ENCODE results near the gene ARL6IP1. TPM values are rescaled to one million over a fixed set of nuclear protein-coding genes. Genes with fewer than 3 reads are reported as not detected.

ARL6IP1 gene
- total and polyA plus RNA-seq, 2 of the 4 experiments (the other 2 are of a cell fraction) = 78.1 to 190 TPM

DNA sequence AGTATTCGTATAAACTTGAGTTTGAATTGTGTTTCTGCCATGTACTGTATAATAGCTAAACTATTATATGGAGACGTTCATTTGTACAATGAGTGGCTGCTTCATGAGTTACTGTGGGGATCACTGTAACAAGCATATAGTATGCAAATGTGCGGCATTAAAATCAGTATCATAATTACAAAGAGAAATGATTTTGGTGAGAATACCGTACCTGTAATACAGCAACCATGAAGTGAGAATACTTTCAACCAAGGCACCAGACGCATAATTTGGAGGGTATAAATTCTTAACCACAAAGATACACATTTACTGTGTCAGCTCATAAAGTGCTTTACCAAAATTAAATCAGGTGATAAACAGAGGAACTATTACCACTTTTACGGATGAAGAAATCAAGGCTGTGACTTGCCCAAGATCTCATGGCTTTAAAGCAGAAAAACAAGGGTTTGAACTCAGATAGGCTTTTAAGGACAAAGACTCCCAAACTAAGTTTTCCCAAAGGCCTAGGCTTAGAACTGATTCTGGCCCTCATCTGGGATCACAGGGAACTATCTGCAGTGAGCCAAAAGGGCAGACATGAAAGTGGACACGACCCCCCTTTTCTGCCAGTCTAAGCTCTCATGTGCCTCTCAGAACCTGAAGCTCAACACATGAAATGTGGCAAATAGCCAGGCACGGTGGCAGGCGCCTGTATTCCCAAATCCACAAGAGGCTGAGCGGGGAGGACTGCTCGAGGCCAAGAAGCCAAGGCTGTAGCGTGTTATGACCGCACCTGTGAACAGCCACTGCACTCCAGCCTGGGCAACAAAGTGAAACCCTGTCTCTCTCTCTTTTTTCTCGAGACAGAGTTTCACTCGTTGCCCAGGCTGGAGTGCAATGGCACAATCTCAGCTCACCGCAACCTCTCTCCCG, 17.7 kb downstream of the ARL6IP1 start:
- Histone ChIP-seq H3K9me1 (ENCODE audit: insufficient read depth, low read length) (peaks cover 7% of the 10 kb centered on the region; the same call in 1 of the 2 replicates), H3K79me1 (ENCODE audit: low read depth in 1 of 2, low read length in 2 of 2) (peaks cover 17 to 49% of the 10 kb centered on the region in 2 experiments; a peak in 3 of 4 replicates), H4K91ac (ENCODE audit: insufficient read depth, low read depth, low read length) (no peak overlapping the region), H3K56ac (ENCODE audit: extremely low read depth, insufficient read depth, low read length) (no peak overlapping the region), H3K4me3 (ENCODE audit: insufficient read depth, low read depth, low read length) (no peak overlapping the region), H4K8ac (ENCODE audit: low read depth in 2 of 2, low read length in 2 of 2) (no peak overlapping the region), H2BK20ac (ENCODE audit: low read depth, low read length) (no peak overlapping the region), H2AFZ (replicated peaks; ENCODE audit: low read length, poor library complexity) (no peak overlapping the region), H3K4me1 (ENCODE audit: control insufficient read depth, insufficient read depth, low read length) (peaks cover 2% of the 10 kb centered on the region; the same call in 1 of the 2 replicates), H4K20me1 (ENCODE audit: insufficient read depth, low read length) (peaks cover 70% of the 10 kb centered on the region), H2BK5ac (ENCODE audit: low read depth, low read length, poor library complexity, severe bottlenecking) (no peak overlapping the region), H3K9ac (ENCODE audit: low read depth, low read length) (no peak overlapping the region), H3K36me3 (ENCODE audit: control insufficient read depth, insufficient read depth, low read length) (peaks cover 51% of the 10 kb centered on the region), H2BK15ac (ENCODE audit: low read depth, low read length) (no peak overlapping the region), H3K23ac (ENCODE audit: low read depth, low read length) (no peak overlapping the region), H3K4me2 (ENCODE audit: low read depth, low read length) (no peak overlapping the region), H3K27me3 (ENCODE audit: control insufficient read depth, insufficient read depth, low read length) (no peaks in the 10 kb centered on the region), H2AK5ac (ENCODE audit: low read depth, low read length) (no peak overlapping the region), H4K5ac (ENCODE audit: low read depth, low read length) (no peak overlapping the region), H3K27ac (ENCODE audit: insufficient read depth, low read length) (no peak overlapping the region), H3K18ac (ENCODE audit: low read depth, low read length) (no peak overlapping the region), H3K4ac (ENCODE audit: low read depth, low read length) (no peak overlapping the region), H2AK9ac (replicated peaks; ENCODE audit: low read depth, low read length, poor library complexity) (no peak overlapping the region), H3K9me3 (ENCODE audit: control insufficient read depth, insufficient read depth, low read length) (no peaks in the 10 kb centered on the region), H3K14ac (replicated peaks; ENCODE audit: low read depth, low read length) (no peak overlapping the region), H2BK120ac (ENCODE audit: low read depth, low read length) (no peak overlapping the region)
- in situ Hi-C loops (cut with MboI; ENCODE audit: low sequenced_read_pairs) (no loop called here), intact Hi-C loops (cut with micrococcal nuclease) (no loop called here), dilution Hi-C loops (cut with HindIII; ENCODE audit: low sequenced_read_pairs, unreplicated experiment) (no loop called here)
- DNase-seq (no peak), ATAC-seq (ENCODE audit: low read depth) (no peak)
- CTCF ChIA-PET = no interaction called here
- WGBS, 2 experiments (ENCODE audit: extremely low coverage in 2 of 2, insufficient read length in 1 of 2) = 93% methylated on average over 9 of the region's 17 CpGs; no CpG with 5 or more reads in 1 of the 2 experiments
- POLR2A ChIA-PET (ENCODE audit: unreplicated experiment) = no interaction called here
- no TSS peak for BruUV-seq (replicated peaks)
- TF ChIP-seq BHLHE40 (IDR thresholded peaks at IDR 0.05; ENCODE audit: low read depth, low read length) = no peak
- no peak for TF ChIP-seq NFE2L2 (IDR thresholded peaks at IDR 0.05; ENCODE audit: low read depth, low read length)
- TF ChIP-seq, protein P1, sequence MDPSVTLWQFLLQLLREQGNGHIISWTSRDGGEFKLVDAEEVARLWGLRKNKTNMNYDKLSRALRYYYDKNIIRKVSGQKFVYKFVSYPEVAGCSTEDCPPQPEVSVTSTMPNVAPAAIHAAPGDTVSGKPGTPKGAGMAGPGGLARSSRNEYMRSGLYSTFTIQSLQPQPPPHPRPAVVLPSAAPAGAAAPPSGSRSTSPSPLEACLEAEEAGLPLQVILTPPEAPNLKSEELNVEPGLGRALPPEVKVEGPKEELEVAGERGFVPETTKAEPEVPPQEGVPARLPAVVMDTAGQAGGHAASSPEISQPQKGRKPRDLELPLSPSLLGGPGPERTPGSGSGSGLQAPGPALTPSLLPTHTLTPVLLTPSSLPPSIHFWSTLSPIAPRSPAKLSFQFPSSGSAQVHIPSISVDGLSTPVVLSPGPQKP (IDR thresholded peaks at IDR 0.05; ENCODE audit: borderline replicate concordance, low read depth, low read length) = no peak
- no peak for TF ChIP-seq RCOR1 (IDR thresholded peaks at IDR 0.05; ENCODE audit: insufficient replicate concordance, low read length)
- no peak for TF ChIP-seq RFX5 (IDR thresholded peaks at IDR 0.05; ENCODE audit: low read depth, low read length)
- TF ChIP-seq, protein P2, sequence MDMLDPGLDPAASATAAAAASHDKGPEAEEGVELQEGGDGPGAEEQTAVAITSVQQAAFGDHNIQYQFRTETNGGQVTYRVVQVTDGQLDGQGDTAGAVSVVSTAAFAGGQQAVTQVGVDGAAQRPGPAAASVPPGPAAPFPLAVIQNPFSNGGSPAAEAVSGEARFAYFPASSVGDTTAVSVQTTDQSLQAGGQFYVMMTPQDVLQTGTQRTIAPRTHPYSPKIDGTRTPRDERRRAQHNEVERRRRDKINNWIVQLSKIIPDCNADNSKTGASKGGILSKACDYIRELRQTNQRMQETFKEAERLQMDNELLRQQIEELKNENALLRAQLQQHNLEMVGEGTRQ (IDR thresholded peaks at IDR 0.05; ENCODE audit: low read depth, low read length) = no peak
- no peak for TF ChIP-seq MAFK (IDR thresholded peaks at IDR 0.05; ENCODE audit: low read depth, low read length)
- no peak for TF ChIP-seq RAD21 (IDR thresholded peaks at IDR 0.05; ENCODE audit: low read length)
- no peak for TF ChIP-seq CEBPB (IDR thresholded peaks at IDR 0.05; ENCODE audit: low read depth, low read length)
